Mucosa of descending colon (tissue), 3 donors: ENCODE data around the gene RSPH9. TPM values are rescaled to one million over a fixed set of nuclear protein-coding genes. Genes with fewer than 3 reads are reported as not detected.
A peak's percentile ranks its signal among the peaks of the same experiment; 100 is the strongest.
"Not testable (repeated sequence)": the region's sequence is repeated elsewhere in the genome, so short reads cannot be mapped to it uniquely, and the experiment has no call there.

Source experiments
- ATAC-seq: fragments of 200-7000 bp; cut with Tn5 transposase; one replicate; pipeline ENCODE4 v1.9.1; 2020; ENCODE audit warnings: mild to moderate bottlenecking, moderate library complexity
- DNase-seq, 3 donors: peaks; one replicate each; pipeline ENCODE4 v3.0.0-alpha.2; 2020
- H3K36me3 ChIP-seq: fragments of 200-600 bp; one replicate; pipeline ENCODE4 v1.8.0; 2021; ENCODE audit warnings: low read depth, mild to moderate bottlenecking
- H3K4me1 ChIP-seq: fragments of 200-600 bp; one replicate; pipeline ENCODE4 v1.8.0; 2021; ENCODE audit warnings: low read depth, mild to moderate bottlenecking
- H3K4me3 ChIP-seq: fragments of 200-600 bp; one replicate; pipeline ENCODE4 v1.8.0; 2021; ENCODE audit warnings: mild to moderate bottlenecking
- H3K9me3 ChIP-seq: fragments of 200-600 bp; one replicate; pipeline ENCODE4 v1.8.0; 2021; ENCODE audit warnings: mild to moderate bottlenecking
- intact Hi-C, 2 donors: fragments of 100-400 bp; cut with DNase I in 1 of 2; cut with micrococcal nuclease in 1 of 2; formaldehyde crosslinking; loops; one replicate each; pipeline versions ENCODE4 v1.11.0 to v1.11.1; 2022; cut with DNase I, micrococcal nuclease
- total RNA-seq, 3 donors: library from RNA; stranded (reverse); fragmentation: NEBNext Ultra II Directional in 2 of 3; extraction: Animal tissue kit (Norgen Biotek cat#: 25700) in 2 of 3; gene quantifications; one replicate each; pipeline versions ENCODE4 v1.2.1 to v1.2.4, GENCODE V29; 2021 to 2023
- TF ChIP-seq, protein P1 (sequence below): fragments of 200-600 bp; IDR thresholded peaks from one replicate; pipeline ENCODE4 v1.8.0; 2022; ENCODE audit warnings: antibody characterized with exemption, mild to moderate bottlenecking
- donor health status: DM: no; HTN: no; CAD: no; lungs with moderate emphysema.
- donor health status: DM: no; HTN: no; CAD: no.
- donor health status: DM: no; HTN: yes; CAD: no.

Gene RSPH9
- total RNA-seq, 3 donors from 2014 or later = 0.12 TPM; not detected in 2

- peak; percentile 95 to 98 (median 96) for DNase-seq
- H3K36me3 ChIP-seq = no peaks in the 10 kb centered on the region
- peaks cover 18% of the 10 kb centered on the region for H3K4me1 ChIP-seq
- peak overlapping the region; percentile 80 for H3K4me3 ChIP-seq
- TF ChIP-seq, protein P1, sequence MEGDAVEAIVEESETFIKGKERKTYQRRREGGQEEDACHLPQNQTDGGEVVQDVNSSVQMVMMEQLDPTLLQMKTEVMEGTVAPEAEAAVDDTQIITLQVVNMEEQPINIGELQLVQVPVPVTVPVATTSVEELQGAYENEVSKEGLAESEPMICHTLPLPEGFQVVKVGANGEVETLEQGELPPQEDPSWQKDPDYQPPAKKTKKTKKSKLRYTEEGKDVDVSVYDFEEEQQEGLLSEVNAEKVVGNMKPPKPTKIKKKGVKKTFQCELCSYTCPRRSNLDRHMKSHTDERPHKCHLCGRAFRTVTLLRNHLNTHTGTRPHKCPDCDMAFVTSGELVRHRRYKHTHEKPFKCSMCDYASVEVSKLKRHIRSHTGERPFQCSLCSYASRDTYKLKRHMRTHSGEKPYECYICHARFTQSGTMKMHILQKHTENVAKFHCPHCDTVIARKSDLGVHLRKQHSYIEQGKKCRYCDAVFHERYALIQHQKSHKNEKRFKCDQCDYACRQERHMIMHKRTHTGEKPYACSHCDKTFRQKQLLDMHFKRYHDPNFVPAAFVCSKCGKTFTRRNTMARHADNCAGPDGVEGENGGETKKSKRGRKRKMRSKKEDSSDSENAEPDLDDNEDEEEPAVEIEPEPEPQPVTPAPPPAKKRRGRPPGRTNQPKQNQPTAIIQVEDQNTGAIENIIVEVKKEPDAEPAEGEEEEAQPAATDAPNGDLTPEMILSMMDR = no peak
- intact Hi-C loops = no loop called here
- no peaks in the 10 kb centered on the region for H3K9me3 ChIP-seq
- ATAC-seq = peak; percentile 82
These were observed 15.1 kb upstream of the RSPH9 start for GRCh38 chr6:43629505-43630300.

GRCh38 chr6:43630980-43631619 is 13.7 kb upstream of the RSPH9 start:
- intact Hi-C loops = no loop called here
- ATAC-seq (no peak), DNase-seq (no peak)
- H3K4me1 ChIP-seq = peaks cover 18% of the 10 kb centered on the region
- TF ChIP-seq, protein P1 = no peak
- no peaks in the 10 kb centered on the region for H3K9me3 ChIP-seq
- H3K36me3 ChIP-seq = no peaks in the 10 kb centered on the region
- H3K4me3 ChIP-seq = no peak overlapping the region

DNA sequence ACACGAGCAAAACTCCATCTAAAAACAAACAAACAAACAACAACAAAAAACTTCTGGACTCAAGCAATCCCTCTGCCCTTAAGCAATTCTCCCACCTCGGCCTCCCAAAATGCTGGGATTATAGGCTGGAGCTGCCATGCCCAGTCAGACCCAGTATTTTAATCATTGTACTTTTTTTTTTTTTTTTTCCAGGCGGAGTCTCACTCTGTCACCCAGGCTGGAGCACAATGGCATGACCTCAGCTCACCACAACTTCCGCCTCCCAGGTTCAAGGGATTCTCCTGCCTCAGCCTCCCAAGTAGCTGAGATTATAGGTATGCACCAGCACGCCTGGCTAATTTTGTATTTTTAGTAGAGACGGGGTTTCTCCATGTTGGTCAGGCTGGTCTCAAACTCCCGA is 11.8 kb upstream of the RSPH9 start:
- H3K9me3 ChIP-seq, H3K36me3 ChIP-seq, intact Hi-C loops, ATAC-seq, H3K4me3 ChIP-seq, DNase-seq: not testable (repeated sequence)
- H3K4me1 ChIP-seq = peaks cover 24% of the 10 kb centered on the region

- Histone ChIP-seq H3K4me1 (peaks cover 28% of the 10 kb centered on the region), H3K4me3 (no peak overlapping the region), H3K36me3 (no peaks in the 10 kb centered on the region), H3K9me3 (no peaks in the 10 kb centered on the region)
- intact Hi-C loops = no loop called here
- DNase-seq = no peak
- TF ChIP-seq, protein P1 = no peak
- ATAC-seq = no peak
These were observed 10.0 kb upstream of the RSPH9 start for GRCh38 chr6:43634702-43635303.

GRCh38 chr6:43635387-43636307 is 9.2 kb upstream of the RSPH9 start, which contains the start of gene MAD2L1BP:
MAD2L1BP (plus strand) TSS chr6:43635840; CDS start chr6:43635876, 36 bp downstream.
- Histone ChIP-seq H3K9me3 (no peaks in the 10 kb centered on the region), H3K4me3 (peak within 1 kb of the TSS; percentile 68), H3K4me1 (peaks cover 21% of the 10 kb centered on the region), H3K36me3 (peaks cover 5% of the 10 kb centered on the region)
- peak; percentile 94 for ATAC-seq
- DNase-seq = peak; percentile 92 to 96 (median 93)
- TF ChIP-seq, protein P1 = no peak
- intact Hi-C loops = no loop called here
